ENCODE measurements around the gene MICU2.

MICU2 gene

DNA sequence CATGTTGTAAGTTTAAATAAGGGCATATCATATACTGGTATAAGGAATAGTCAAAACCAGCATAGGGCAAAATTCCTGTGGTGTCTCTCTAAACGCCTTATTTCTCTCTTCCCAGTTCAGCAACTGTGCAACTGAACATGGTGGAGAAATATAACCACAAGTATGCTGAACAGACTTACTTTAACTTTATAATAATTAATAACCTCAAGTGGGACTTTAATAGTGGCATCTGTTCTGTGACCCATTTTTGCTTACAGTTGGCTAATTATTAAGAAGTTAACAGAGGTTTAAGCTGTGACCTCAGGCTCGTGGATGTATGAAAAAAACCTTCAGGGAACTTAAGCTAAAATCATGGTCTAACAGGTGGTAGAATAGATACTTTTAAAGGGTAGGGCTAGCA is 54.3 kb downstream of the MICU2 start:
- no peak for DNase-seq (ENCODE audit: extremely low spot score, insufficient read length, low read depth)
- FAIRE-seq = peak; percentile 49

DNA sequence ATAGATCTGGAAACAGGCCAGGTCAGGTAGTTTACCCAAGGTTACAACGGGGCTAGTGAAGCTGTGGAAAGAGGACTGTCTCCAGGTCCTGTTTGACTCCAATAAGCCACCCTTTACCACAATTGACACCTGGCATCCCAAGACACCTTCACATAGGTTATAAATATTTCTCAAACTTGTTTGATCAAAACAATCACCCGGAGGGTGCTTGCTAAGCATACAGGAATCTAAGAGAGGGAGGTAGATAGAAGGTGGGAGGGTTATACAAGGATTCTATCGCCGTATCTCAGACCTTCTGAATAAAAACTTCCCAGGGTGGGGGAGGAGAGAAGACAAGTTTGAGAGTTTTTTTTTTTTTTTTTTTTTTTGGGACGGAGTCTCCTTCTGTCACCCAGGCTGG is 55.4 kb downstream of the MICU2 start:
- no peak for FAIRE-seq

DNA sequence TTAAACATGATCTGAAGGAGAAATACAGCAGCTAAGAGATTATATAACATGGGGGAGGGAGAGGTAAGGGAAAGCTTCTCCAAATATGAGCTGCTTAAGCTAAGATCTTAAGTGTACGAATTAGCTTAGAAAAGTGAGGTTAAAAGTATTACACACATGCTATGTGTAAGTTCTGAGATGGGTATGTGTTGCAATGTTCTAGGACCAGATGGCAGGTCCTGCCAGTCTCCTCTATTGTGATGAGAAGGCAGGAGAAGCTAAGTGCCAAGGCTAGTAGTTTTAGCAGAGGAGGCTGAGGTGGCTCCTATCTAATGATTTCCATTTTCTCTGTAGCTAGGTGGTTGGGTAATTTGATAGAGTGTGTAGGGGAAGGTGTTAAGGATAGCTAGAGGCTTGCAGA is 57.6 kb downstream of the MICU2 start:
- FAIRE-seq (no peak), DNase-seq (ENCODE audit: extremely low spot score, insufficient read length, low read depth) (no peak)

More for the DNA sequence above, 55.4 kb downstream of the MICU2 start:
- DNase-seq (ENCODE audit: extremely low spot score, insufficient read length, low read depth) = no peak

DNA sequence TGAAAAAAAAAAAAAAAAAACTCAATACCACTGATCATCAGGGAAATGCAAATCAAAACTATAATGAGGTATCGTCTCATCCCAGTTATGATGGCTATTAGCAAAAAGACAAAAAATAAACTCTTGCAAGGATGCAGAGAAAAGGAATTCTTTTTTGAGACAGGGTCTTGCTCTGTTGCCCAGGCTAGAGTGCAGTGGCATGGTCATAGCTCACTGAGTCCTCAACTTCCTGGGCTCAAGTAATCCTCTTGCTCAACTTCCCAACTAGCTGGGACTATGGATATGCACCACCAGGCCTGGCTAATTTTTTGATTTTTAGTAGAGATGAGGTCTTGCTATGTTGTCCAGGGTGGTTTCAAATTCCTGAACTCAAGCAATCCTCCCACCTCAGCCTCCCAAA is 59.5 kb downstream of the MICU2 start:
- DNase-seq (ENCODE audit: extremely low spot score, insufficient read length, low read depth) (no peak), FAIRE-seq (no peak)

DNA sequence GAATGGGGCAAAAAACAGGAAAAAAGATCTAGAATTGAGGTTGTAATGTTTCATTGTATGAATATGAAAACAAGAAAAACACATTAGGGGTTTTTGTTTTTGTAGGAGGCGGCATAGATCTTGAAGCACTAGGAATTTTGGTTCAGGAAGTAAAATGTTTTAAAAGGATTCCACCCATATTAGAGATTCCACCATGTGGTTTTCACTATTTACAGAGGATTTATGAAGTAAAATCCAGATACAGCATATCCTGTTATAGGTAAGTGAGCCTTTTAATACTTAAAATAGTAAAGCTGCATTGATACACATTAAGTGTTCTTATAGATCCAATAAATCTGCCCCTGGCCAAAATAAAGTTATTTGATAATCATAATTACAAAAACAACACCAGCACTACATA is 61.4 kb downstream of the MICU2 start:
- FAIRE-seq (no peak), DNase-seq (ENCODE audit: extremely low spot score, insufficient read length, low read depth) (no peak)

DNA sequence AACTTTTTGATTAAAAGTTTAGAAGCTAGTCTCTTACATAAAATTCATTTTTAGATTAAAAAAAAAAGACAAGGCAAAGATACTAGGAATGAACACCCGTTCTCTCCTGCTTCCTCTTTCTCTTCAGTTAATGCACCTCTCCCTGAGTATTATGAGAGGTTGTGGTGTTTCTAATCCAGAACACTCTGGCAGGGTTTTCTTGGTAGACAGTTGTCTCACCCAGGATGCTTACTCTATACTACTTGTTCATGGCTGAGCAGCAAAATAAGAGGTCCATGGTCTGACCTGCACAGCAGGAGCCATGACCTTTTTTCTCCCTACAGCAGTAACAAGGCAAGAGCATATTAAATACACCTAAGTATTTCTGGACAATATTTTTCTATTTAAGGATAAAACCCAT is 62.0 kb downstream of the MICU2 start:
- no peak for DNase-seq (ENCODE audit: extremely low spot score, insufficient read length, low read depth)
- peak; percentile 9 for FAIRE-seq

DNA sequence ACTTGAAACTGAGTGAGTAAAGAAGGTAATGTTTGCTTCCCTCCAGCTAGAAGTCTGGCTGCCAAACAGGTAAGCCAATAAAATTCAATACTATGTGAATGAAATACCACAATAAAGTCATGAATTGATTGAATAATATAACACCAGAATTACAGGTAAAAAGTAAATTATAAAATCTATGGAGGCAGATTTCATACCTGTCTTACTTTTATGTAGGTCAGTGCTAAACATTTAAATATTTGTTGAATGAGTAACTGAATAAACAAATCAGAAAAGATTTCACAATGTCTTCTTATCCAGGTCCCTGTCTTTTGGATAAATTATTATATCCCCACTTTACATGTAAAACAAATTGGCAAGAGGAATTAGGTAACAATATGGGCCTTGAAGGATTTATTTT is 62.7 kb downstream of the MICU2 start:
- FAIRE-seq (no peak), DNase-seq (ENCODE audit: extremely low spot score, insufficient read length, low read depth) (no peak)

DNA sequence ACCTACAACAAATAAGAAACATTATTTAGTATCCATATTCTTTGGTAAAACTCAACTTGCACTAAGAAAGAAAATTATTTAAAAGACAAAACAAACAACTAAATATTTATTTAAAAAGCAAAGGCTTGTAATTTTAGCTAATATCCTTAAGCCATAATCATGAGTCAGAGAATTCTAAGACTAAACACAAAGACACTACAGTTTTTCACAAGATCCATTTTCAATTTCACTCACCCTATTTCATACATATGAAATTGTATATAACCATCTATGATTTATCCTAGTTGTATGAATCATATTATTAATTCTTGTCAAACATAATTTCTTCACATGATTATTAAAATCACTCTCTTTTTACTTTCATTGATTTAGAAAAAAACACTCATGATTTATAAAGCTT is 64.3 kb downstream of the MICU2 start:
- no peak for FAIRE-seq
- no peak for DNase-seq (ENCODE audit: extremely low spot score, insufficient read length, low read depth)

DNA sequence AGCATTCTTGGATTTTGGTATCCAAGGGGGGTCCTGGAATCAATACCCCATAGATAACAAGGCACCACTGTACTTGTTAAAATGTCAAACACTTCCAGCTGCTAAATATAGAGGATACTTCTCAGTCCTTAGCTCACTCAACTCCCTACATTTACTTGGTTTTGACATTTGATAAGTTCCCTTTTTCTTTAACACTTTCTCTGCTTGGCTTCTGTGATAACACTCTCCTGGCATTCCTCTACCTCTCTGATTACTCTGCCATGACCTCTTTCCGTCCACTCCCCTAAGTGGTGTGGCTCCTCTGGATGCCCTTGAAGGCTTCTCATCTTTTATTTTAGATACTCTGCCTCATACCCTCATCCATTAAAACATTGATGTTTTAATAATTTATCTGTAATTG is 65.2 kb downstream of the MICU2 start:
- FAIRE-seq (no peak), DNase-seq (ENCODE audit: extremely low spot score, insufficient read length, low read depth) (no peak)

DNA sequence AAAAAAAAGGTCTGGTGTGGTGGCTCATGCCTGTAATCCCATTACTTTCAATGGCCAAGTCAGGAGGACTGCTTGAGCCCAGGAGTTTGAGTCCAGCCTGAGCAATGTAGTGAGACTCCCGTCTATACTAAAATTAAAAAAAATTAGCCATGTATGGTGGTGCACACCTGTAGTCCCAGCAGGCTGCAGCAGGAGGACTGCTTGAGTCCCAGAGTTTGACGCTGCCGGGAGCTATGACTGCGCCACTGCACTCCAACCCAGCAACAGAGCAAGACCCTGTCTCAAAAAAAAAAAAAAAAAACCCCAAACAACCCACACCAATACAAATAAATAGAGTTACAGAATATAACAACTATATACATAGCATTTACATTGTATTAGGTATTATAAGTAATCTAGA is 65.7 kb downstream of the MICU2 start:
- DNase-seq (ENCODE audit: extremely low spot score, insufficient read length, low read depth) = no peak
- no peak for FAIRE-seq

DNA sequence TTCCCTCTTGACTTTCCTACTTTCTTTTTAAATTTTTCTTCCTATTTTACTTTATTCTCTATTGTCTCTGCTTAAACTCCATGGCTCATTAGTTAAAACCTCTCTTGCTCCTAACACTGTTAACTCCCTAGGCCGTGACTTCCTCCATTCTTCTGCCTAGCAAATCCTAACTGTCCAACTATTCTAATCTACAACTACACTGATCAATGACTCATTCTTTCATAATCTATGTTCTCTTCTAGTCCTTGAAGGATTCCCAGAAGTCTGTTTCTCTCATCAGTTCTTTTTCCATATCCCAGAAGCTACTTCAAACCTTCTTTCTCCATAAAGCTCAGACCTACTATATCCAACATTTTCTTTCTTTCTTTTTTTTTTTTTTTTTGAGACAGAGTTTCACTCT is 66.9 kb downstream of the MICU2 start:
- no peak for DNase-seq (ENCODE audit: extremely low spot score, insufficient read length, low read depth)
- no peak for FAIRE-seq

DNA sequence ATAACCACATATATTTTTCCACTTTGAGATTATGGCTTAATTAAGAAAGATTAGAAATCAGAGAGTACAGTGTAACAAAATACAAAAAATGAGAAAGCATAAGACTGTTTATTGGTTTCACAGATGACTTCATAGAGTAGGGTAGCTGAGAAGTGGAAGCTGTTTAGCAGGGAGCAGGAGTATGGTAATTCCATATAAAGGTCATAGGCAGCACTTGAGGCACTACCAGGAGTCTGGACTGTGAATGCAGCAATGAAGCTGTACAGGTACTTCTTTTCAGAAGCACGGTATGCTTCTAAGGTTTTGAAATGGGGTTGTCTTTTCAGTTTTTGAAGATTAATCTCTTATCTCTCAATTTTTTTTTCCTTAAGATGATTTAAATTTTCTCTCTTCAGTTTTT is 69.2 kb downstream of the MICU2 start:
- DNase-seq (ENCODE audit: extremely low spot score, insufficient read length, low read depth) = no peak

DNA sequence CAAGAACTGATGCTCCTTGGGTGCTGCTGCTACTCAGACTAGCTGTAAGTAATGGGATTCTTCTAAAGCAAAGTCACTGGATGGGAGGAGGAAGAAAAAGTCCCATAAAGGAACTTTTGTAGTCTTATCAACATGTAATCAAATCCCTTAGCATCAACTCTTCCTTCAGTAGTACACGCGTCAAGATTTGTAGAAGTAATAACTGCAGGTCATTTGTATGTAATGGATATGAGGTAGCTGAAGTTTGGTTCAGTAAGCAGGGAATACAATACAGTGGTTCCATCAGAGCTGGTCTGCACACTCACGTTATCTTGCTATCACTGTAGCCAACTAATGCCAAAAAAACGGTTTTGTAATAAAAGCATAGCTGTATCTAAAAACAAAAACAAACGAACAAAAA is 72.5 kb downstream of the MICU2 start:
- FAIRE-seq (no peak), DNase-seq (ENCODE audit: extremely low spot score, insufficient read length, low read depth) (no peak)

More for the DNA sequence above, 69.2 kb downstream of the MICU2 start:
- FAIRE-seq = no peak

DNA sequence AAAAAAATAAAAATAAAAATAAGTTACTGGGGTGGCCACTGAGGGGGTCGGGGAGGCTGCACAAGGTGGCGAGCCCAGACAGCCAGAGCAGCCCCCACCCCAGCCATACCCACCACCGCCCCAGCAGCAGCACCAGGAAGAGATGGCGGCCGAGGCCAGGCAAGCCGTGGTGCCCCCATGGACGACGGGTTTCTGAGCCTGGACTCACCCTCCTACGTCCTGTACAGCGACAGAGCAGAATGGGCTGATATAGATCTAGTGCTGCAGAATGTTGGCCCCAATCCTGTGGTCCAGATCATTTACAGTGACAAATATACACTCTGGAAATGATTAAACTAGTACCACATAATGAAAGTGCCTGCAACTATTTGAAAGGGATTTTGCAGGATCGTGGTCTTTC is 73.3 kb downstream of the MICU2 start:
- DNase-seq (ENCODE audit: extremely low spot score, insufficient read length, low read depth) = no peak
- FAIRE-seq = no peak

DNA sequence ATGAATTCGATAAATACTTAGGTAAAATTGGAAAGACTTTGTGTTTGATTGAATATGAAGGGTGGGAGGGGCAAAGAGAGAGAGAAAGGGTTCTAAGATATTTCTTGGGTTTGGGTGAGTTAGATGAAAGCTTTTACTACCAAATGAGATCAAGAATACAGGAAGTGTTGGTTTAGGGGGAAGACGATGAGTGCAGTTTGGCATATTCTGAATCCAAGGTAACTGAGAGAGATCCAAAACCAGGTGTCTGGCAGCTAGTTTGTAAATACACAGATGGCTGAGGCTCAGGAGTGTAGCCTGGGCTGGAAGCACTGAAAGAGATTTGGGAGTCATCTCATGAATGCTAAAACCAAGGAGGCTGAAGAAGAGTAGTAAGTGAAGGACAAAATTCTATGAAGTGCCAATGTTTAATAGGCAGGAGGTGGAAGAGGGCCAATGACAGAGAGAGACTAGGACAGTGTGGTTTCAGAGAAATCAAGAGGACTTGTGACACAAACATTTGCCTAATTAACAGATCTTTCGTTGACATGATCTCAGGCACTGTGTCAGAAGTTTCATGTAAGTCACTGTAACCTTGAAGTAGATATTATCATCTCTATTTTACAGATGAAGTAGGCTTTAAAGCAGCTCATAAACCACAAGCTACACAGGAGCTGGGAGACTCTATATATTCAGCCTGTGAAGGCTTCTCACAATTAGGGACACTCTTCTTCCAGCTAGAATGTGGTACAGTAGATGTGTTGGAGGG is 74.7 kb downstream of the MICU2 start:
- DNase-seq (ENCODE audit: extremely low spot score, insufficient read length, low read depth) (no peak), FAIRE-seq (no peak)

DNA sequence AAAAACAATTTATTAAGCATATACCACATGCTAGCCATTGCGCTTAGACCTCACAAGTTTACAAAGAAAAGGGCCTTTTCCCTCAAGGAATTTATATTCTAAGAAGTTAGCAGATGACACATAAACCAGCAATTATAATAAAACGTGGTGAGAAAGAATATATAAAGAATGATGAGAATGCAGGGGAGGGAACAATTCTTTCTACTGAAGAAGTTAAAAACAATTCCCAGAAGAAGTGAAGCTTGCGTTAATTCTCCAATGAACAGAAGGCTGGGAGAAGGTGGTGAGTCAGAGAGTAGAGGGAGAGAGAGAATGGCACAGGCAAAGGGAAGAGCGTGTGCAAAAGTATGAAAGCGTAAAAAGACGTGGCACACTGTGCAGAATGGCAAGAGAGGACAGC is 75.4 kb downstream of the MICU2 start:
- DNase-seq (ENCODE audit: extremely low spot score, insufficient read length, low read depth) (no peak), FAIRE-seq (no peak)

DNA sequence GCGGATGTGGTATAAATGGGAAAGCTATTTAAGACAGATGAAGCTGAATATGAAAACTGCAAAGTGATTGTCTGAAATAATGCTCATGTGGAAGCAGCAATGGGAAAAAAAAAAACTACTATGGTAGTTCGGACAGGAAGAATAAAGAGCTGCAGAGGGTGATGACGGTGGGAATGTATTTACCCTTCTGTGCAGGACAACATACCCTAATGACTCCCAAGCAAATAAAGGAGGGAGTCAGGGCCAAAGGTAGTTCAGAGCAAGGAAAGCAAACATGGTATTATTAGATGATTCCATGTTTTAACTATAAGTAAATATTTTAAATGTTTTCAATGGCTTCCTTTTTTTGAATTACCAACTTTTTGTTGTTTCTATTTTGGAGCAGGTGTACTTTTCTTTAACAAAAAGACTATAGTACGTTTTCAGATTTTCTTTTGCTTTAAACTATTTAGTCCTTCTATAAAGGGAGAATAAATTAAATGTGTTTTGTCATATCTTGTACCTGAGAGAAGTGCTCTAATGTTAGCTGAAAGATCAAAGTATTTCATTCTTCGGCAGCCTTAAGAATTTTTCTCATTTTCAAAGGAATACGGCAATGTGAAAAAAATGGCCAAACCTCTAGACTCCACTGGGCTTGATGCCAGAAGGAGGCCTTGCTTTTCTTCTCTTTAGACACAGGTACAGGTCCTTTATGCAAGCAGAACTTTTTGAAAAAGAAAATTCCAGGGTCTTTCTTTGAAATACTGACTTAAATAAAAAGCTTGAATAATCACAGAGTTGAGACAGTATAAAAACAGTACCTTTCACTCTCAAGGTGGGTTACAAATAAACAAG is 77.0 kb downstream of the MICU2 start:
- no peak for FAIRE-seq
- no peak for DNase-seq (ENCODE audit: extremely low spot score, insufficient read length, low read depth)

DNA sequence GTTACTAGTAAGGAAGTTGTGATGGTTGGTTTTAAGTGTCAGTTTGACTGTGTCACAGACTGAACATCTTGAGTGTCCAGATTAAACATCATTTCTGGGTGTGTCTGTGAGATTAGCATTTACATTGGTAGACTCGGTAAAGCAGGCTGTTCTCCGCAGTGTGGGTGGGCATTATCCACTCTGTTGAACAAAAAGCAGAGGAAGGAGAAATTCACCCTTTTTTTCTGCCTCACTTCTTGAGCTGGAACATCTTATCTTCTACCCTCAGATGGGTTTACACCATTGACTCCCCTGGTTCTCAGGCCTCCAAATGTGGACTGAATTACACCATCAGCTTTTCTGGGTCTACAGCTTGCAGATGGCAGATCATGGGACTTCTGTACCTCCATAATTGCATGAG is 81.1 kb downstream of the MICU2 start:
- no peak for FAIRE-seq
- no peak for DNase-seq (ENCODE audit: extremely low spot score, insufficient read length, low read depth)

DNA sequence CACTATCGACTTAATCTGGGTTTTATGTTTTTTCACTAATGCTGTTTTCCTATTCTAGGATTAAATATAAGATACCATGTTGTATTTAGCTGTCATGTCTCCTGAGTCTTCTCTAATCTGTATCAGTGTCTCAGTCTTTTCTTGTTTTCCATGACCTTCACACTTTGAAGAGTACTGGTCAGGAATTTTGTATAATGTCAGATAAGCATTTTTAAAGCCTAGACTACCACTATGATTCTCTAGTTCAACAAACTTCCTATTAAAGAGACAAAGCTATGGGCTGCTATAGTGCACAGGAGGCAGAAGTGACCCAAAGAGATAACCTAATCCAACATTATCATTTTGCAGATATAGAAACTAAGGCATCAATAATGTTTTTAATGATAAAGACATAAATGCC is 81.8 kb downstream of the MICU2 start:
- no peak for DNase-seq (ENCODE audit: extremely low spot score, insufficient read length, low read depth)
- no peak for FAIRE-seq

DNA sequence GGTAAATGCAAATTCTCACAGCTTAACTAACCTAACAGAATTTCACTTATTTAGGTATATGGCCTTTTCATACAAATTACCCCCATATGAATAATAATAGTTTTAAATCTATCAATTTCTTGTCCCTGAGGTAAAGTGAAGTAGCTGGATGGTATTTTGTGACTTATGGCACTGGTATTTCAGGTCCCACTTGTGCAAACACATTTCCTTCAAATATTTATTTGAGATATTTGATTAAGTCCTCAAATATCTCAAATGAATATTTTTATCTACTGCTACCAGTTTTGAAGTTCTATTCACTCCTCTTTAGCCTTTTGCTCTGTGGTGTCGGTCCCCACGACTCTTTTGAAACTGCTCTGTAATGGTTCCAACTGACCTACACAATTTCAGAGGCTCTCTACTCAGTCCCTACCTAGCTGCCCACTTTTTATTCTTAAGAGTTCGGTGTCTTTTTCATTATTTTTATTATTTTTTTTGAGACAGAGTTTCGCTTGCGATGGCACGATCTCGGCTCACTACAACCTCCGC is 85.3 kb downstream of the MICU2 start:
- FAIRE-seq = no peak

DNA sequence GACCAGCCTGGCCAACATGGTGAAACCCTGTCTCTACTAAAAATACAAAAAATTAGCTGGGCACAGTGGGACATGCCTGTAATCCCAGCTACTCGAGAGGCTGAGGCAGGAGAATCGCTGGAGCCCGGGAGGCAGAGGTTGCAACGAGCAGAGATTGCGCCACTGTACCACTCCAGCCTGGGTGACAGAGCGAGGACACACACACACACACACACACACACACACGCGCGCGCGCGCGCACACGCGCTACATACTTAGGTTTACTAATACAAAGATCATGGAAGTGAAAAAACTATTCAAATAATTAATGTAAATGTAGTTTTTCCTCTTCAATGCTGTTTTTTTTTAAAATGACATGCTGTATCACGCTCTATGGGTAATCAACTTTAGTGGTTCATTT is 86.4 kb downstream of the MICU2 start:
- FAIRE-seq (no peak), DNase-seq (ENCODE audit: extremely low spot score, insufficient read length, low read depth) (no peak)

More for the DNA sequence above, 85.3 kb downstream of the MICU2 start:
- no peak for DNase-seq (ENCODE audit: extremely low spot score, insufficient read length, low read depth)

All from GM18507 (cell line).